ENCODE data around the gene ALCAM. TPM values are rescaled to one million over a fixed set of nuclear protein-coding genes. Genes with fewer than 3 reads are reported as not detected.

The ALCAM gene
- total and polyA plus RNA-seq, 2 donors (not counting 3 experiments of a cell fraction or from before 2014, with no cell fraction given) = 46.3 to 118 TPM

GRCh38 chr3:105555206-105555605 is 188.5 kb downstream of the ALCAM start:
- ChIA-PET CTCF (no interaction called here), POLR2A (no interaction called here)
- DNase-seq (ENCODE audit: low read depth, low spot score) = no peak
- no peaks in the 10 kb centered on the region for H3K9me3 ChIP-seq (replicated peaks; ENCODE audit: control insufficient read depth, insufficient read depth, low read length)
- intact Hi-C loops (cut with micrococcal nuclease) (no loop called here), dilution Hi-C loops (cut with MboI; ENCODE audit: extremely low pct_ligation_motif_present, low sequenced_read_pairs) (no loop called here)
- no peaks in the 10 kb centered on the region for H3K4me1 ChIP-seq (ENCODE audit: control insufficient read depth, extremely low read depth, insufficient read depth, low read length)
- no peaks in the 10 kb centered on the region for H3K9me1 ChIP-seq (replicated peaks; ENCODE audit: control insufficient read depth, extremely low read depth, insufficient read depth, low read length)
- H3K4me3 ChIP-seq (replicated peaks in 1 of 3; ENCODE audit: insufficient read depth in 1 of 3, low read depth in 1 of 3, low read length in 3 of 3) = no peak overlapping the region
- no peaks in the 10 kb centered on the region for H3K27me3 ChIP-seq (ENCODE audit: control insufficient read depth in 2 of 2, insufficient read depth in 2 of 2, low read length in 2 of 2)
- peaks cover 2 to 8% of the 10 kb centered on the region in 2 experiments for H3K36me3 ChIP-seq (ENCODE audit: control insufficient read depth in 2 of 2, extremely low read depth in 1 of 2, insufficient read depth in 2 of 2, low read length in 2 of 2)
- BruUV-seq (replicated peaks) = no TSS peak
- H3K9ac ChIP-seq (replicated peaks; ENCODE audit: extremely low read depth, insufficient read depth, low read length) = no peak overlapping the region
- TF ChIP-seq POLR2AphosphoS5 (IDR thresholded peaks at IDR 0.05; ENCODE audit: insufficient read depth, low read depth, low read length) (no peak), JUN (IDR thresholded peaks at IDR 0.05; ENCODE audit: borderline replicate concordance, insufficient read depth, insufficient read length, low read depth) (no peak), MAX (IDR thresholded peaks at IDR 0.05; ENCODE audit: insufficient read depth, insufficient read length) (no peak)
- H3K79me2 ChIP-seq (ENCODE audit: control insufficient read depth, insufficient read depth, low read length) = no peaks in the 10 kb centered on the region
- no peaks in the 10 kb centered on the region for H4K20me1 ChIP-seq (replicated peaks; ENCODE audit: control insufficient read depth, extremely low read depth, insufficient read depth, low read length)
- no peak overlapping the region for H3K27ac ChIP-seq (ENCODE audit: insufficient read depth, low read depth, low read length)
- no peak overlapping the region for H3K4me2 ChIP-seq (ENCODE audit: insufficient read depth, low read length)
- no peak overlapping the region for H2AFZ ChIP-seq (ENCODE audit: low read depth, low read length)
- no peak for FAIRE-seq

- no peaks in the 10 kb centered on the region for H3K79me2 ChIP-seq (ENCODE audit: control insufficient read depth, insufficient read depth, low read length)
These were observed 193.1 kb downstream of the ALCAM start for GRCh38 chr3:105559856-105560255.

More at GRCh38 chr3:105559856-105560255, 193.1 kb downstream of the ALCAM start:
- intact Hi-C loops (cut with micrococcal nuclease) = no loop called here
- no peak overlapping the region for H3K4me3 ChIP-seq (replicated peaks in 1 of 3; ENCODE audit: insufficient read depth in 1 of 3, low read depth in 1 of 3, low read length in 3 of 3)
- CTCF ChIA-PET = no interaction called here
- no peak for FAIRE-seq
- no TSS peak for BruUV-seq (replicated peaks)
- H3K4me1 ChIP-seq (ENCODE audit: control insufficient read depth, extremely low read depth, insufficient read depth, low read length) = no peaks in the 10 kb centered on the region
- dilution Hi-C loops (cut with MboI; ENCODE audit: extremely low pct_ligation_motif_present, low sequenced_read_pairs) = no loop called here
- no peaks in the 10 kb centered on the region for H3K36me3 ChIP-seq (ENCODE audit: control insufficient read depth in 2 of 2, extremely low read depth in 1 of 2, insufficient read depth in 2 of 2, low read length in 2 of 2)
- no peak overlapping the region for H3K9ac ChIP-seq (replicated peaks; ENCODE audit: extremely low read depth, insufficient read depth, low read length)
- DNase-seq (ENCODE audit: low read depth, low spot score) = no peak
- no peaks in the 10 kb centered on the region for H3K27me3 ChIP-seq (ENCODE audit: control insufficient read depth in 2 of 2, insufficient read depth in 2 of 2, low read length in 2 of 2)
- H3K4me2 ChIP-seq (ENCODE audit: insufficient read depth, low read length) = no peak overlapping the region
- no peaks in the 10 kb centered on the region for H3K9me1 ChIP-seq (replicated peaks; ENCODE audit: control insufficient read depth, extremely low read depth, insufficient read depth, low read length)
- no peaks in the 10 kb centered on the region for H4K20me1 ChIP-seq (replicated peaks; ENCODE audit: control insufficient read depth, extremely low read depth, insufficient read depth, low read length)
- POLR2A ChIA-PET = no interaction called here
- TF ChIP-seq POLR2A (IDR thresholded peaks at IDR 0.05; ENCODE audit: low read depth, low read length) (no peak), GATA2 (IDR thresholded peaks at IDR 0.05; ENCODE audit: insufficient read depth, insufficient read length, low read depth, low read length) (no peak), EZH2 (IDR thresholded peaks at IDR 0.05; ENCODE audit: borderline replicate concordance, low read depth, low read length, severe bottlenecking) (no peak), MAX (IDR thresholded peaks at IDR 0.05; ENCODE audit: insufficient read depth, insufficient read length) (no peak), FOS (IDR thresholded peaks at IDR 0.05; ENCODE audit: borderline replicate concordance, insufficient read depth, low read length) (no peak), JUN (IDR thresholded peaks at IDR 0.05; ENCODE audit: borderline replicate concordance, insufficient read depth, insufficient read length, low read depth) (no peak), CTCF (IDR thresholded peaks at IDR 0.05; ENCODE audit: extremely low read depth in 1 of 2, insufficient read depth in 1 of 2, low read depth in 1 of 2, low read length in 2 of 2) (no peak), MYC (IDR thresholded peaks at IDR 0.05; ENCODE audit: low read depth, low read length) (no peak), POLR2AphosphoS5 (IDR thresholded peaks at IDR 0.05; ENCODE audit: insufficient read depth, low read depth, low read length) (no peak)
- H3K9me3 ChIP-seq (replicated peaks; ENCODE audit: control insufficient read depth, insufficient read depth, low read length) = no peaks in the 10 kb centered on the region
- no peak overlapping the region for H3K27ac ChIP-seq (ENCODE audit: insufficient read depth, low read depth, low read length)
- H2AFZ ChIP-seq (ENCODE audit: low read depth, low read length) = no peak overlapping the region
